HEK293 (cell line): ENCODE measurements around the gene SDF2L1.

ENCODE experiments used
- CTCF ChIA-PET: fragments of 350-600 bp; formaldehyde crosslinking; extraction: SDS; loops from one replicate; lab custom pipeline; 2021; ENCODE audit warnings: antibody characterized with exemption; lab: Yijun Ruan, JAX
- POLR2A ChIA-PET: fragments of 300-600 bp; formaldehyde crosslinking; extraction: SDS; loops from one replicate; lab custom pipeline; 2020; ENCODE audit warnings: antibody characterized with exemption, inconsistent platforms; lab: Yijun Ruan, JAX
- H3K27ac ChIP-seq: fragments of 200-500 bp; sonication (Bioruptor generic); 2 replicates; pipeline ENCODE4 v1.5.1; 2014; ENCODE audit warnings: low read depth, low read length, control low read depth, inconsistent platforms; ENCODE audit errors: extremely low read depth
- H3K36me3 ChIP-seq, 2 experiments: fragments of 200-500 bp in 1 of 2; sonication (Bioruptor generic) in 1 of 2; 1 replicate in 1 of 2; 2 replicates in 1 of 2; pipeline ENCODE4 v1.5.1; 2014 to 2017; ENCODE audit warnings: inconsistent platforms in 2 of 2, low read length in 2 of 2; ENCODE audit not compliant: control insufficient read depth in 2 of 2, insufficient read depth in 1 of 2
- H3K4me1 ChIP-seq: fragments of 200-500 bp; sonication (Bioruptor generic); 2 replicates; pipeline ENCODE4 v1.5.1; 2014; ENCODE audit warnings: mild to moderate bottlenecking, low read length, inconsistent platforms; ENCODE audit not compliant: control insufficient read depth, insufficient read depth
- H3K4me3 ChIP-seq: 2 replicates; pipeline ENCODE4 v1.5.1; 2011; ENCODE audit warnings: low read depth, mild to moderate bottlenecking, control low read depth, low read length, moderate library complexity
- H3K9me3 ChIP-seq: fragments of 200-500 bp; sonication (Bioruptor generic); 2 replicates; pipeline ENCODE4 v1.5.1; 2014; ENCODE audit warnings: low read depth, low read length, inconsistent platforms; ENCODE audit not compliant: control insufficient read depth, insufficient read depth
- BCL11A ChIP-seq: fragments of 450-650 bp; formaldehyde crosslinking; IDR thresholded peaks from 2 replicates; pipeline ENCODE4 v1.5.1; 2016; ENCODE audit warnings: low read depth, missing biosample characterization, missing genetic modification characterization
- GFI1B ChIP-seq: fragments of 450-650 bp; formaldehyde crosslinking; IDR thresholded peaks from 2 replicates; pipeline ENCODE4 v1.5.1; 2016; ENCODE audit warnings: missing biosample characterization, missing genetic modification characterization
- IKZF3 ChIP-seq: fragments of 450-650 bp; IDR thresholded peaks from 2 replicates; pipeline ENCODE4 v1.5.0; 2018; ENCODE audit warnings: missing biosample characterization, mild to moderate bottlenecking, missing genetic modification characterization, moderate library complexity
- MEIS1 ChIP-seq: sonication (generic); formaldehyde crosslinking; IDR thresholded peaks from 2 replicates; pipeline ENCODE4 v1.8.1; 2022; ENCODE audit warnings: missing genetic modification reagents, mild to moderate bottlenecking, borderline replicate concordance
- PATZ1 ChIP-seq: fragments of 450-650 bp; formaldehyde crosslinking; IDR thresholded peaks from 2 replicates; pipeline ENCODE4 v1.5.1; 2016; ENCODE audit warnings: missing biosample characterization, missing genetic modification characterization
- SP3 ChIP-seq: fragments of 450-650 bp; formaldehyde crosslinking; IDR thresholded peaks from 2 replicates; pipeline ENCODE4 v1.5.1; 2016; ENCODE audit warnings: missing biosample characterization, missing genetic modification characterization
- TCF7L2 ChIP-seq: IDR thresholded peaks from 2 replicates; pipeline ENCODE4 v1.6.1; 2011; ENCODE audit warnings: low read depth, mild to moderate bottlenecking, inconsistent platforms, low read length, moderate library complexity, borderline replicate concordance
- TRIM28 ChIP-seq: IDR thresholded peaks from 2 replicates; pipeline ENCODE4 v1.6.1; 2011; ENCODE audit warnings: low read length, control low read depth, borderline replicate concordance
- ZBTB1 ChIP-seq: fragments of 450-650 bp; formaldehyde crosslinking; IDR thresholded peaks from 2 replicates; pipeline ENCODE4 v1.5.1; 2016; ENCODE audit warnings: missing biosample characterization, missing genetic modification characterization
- ZFP3 ChIP-seq: fragments of 450-650 bp; formaldehyde crosslinking; IDR thresholded peaks from 2 replicates; pipeline ENCODE4 v1.5.1; 2016; ENCODE audit warnings: low read depth, missing biosample characterization, missing genetic modification characterization
- ZNF114 ChIP-seq: fragments of 450-650 bp; formaldehyde crosslinking; IDR thresholded peaks from 2 replicates; pipeline ENCODE4 v1.5.0; 2017; ENCODE audit warnings: missing biosample characterization, missing genetic modification characterization
- ZNF133 ChIP-seq: fragments of 450-650 bp; formaldehyde crosslinking; IDR thresholded peaks from 2 replicates; pipeline ENCODE4 v1.5.1; 2016; ENCODE audit warnings: missing biosample characterization, missing genetic modification characterization
- ZNF146 ChIP-seq: fragments of 450-650 bp; formaldehyde crosslinking; IDR thresholded peaks from 2 replicates; pipeline ENCODE4 v1.5.1; 2016; ENCODE audit warnings: missing biosample characterization, missing genetic modification characterization
- ZNF202 ChIP-seq: fragments of 450-650 bp; formaldehyde crosslinking; IDR thresholded peaks from 2 replicates; pipeline ENCODE4 v1.5.1; 2016; ENCODE audit warnings: missing biosample characterization, missing genetic modification characterization, borderline replicate concordance
- ZNF324 ChIP-seq: fragments of 450-650 bp; formaldehyde crosslinking; IDR thresholded peaks from 2 replicates; pipeline ENCODE4 v1.5.1; 2016; ENCODE audit warnings: missing biosample characterization, missing genetic modification characterization
- ZNF341 ChIP-seq: fragments of 450-650 bp; formaldehyde crosslinking; IDR thresholded peaks from 2 replicates; pipeline ENCODE4; 2016; ENCODE audit warnings: low read depth, missing biosample characterization, missing genetic modification characterization
- ZNF473 ChIP-seq: fragments of 450-650 bp; formaldehyde crosslinking; IDR thresholded peaks from 2 replicates; pipeline ENCODE4 v1.5.1; 2017; ENCODE audit warnings: missing biosample characterization, missing genetic modification characterization
- ZNF521 ChIP-seq: fragments of 450-650 bp; formaldehyde crosslinking; IDR thresholded peaks from 2 replicates; pipeline ENCODE4 v1.5.1; 2017; ENCODE audit warnings: missing biosample characterization, mild to moderate bottlenecking, missing genetic modification characterization
- ZNF76 ChIP-seq: fragments of 450-650 bp; formaldehyde crosslinking; IDR thresholded peaks from 2 replicates; pipeline ENCODE4; 2016; ENCODE audit warnings: low read depth, missing biosample characterization, missing genetic modification characterization, borderline replicate concordance
- TF ChIP-seq, protein P1 (sequence below): fragments of 450-650 bp; formaldehyde crosslinking; IDR thresholded peaks from 2 replicates; pipeline ENCODE4 v1.5.1; 2016; ENCODE audit warnings: missing biosample characterization, missing genetic modification characterization
- TF ChIP-seq, protein P2 (sequence below): fragments of 450-650 bp; formaldehyde crosslinking; IDR thresholded peaks from 2 replicates; pipeline ENCODE4 v1.5.1; 2016; ENCODE audit warnings: missing biosample characterization, missing genetic modification characterization
- TF ChIP-seq, protein P3 (sequence below): fragments of 450-650 bp; formaldehyde crosslinking; IDR thresholded peaks from 2 replicates; pipeline ENCODE4 v1.5.0; 2017; ENCODE audit warnings: missing biosample characterization, missing genetic modification characterization, borderline replicate concordance
- TF ChIP-seq, protein P4 (sequence below): fragments of 450-650 bp; formaldehyde crosslinking; IDR thresholded peaks from 2 replicates; pipeline ENCODE4 v1.5.1; 2017; ENCODE audit warnings: missing biosample characterization, missing genetic modification characterization

Gene SDF2L1

DNA sequence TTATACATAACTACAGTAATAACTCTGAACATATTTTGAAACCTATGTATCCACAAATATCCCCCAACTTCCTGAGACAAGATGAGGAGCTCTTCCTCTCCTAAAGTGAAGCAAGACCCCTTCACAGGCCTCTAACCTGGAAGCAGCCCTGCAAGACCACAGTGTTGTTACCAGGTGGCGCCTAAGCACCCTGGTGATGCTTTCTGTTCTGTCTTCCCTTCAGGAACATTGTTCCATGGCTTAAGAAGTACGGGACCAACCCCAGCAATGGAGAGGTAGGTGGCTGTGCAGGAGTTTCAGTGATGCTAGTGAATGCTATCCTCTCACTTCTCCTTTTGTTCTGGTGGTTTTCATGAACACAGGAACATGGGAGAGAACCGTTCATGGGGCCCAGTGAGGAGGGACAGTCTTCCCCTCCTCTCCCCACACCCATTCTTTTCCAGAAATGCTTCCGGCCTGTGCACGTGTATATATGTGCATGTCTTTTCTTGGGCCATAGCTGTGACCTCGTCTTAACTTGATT is 30.1 kb downstream of the SDF2L1 start (continued):
- TF ChIP-seq ZNF341 (tag by site-specific recombination) = no peak

DNA sequence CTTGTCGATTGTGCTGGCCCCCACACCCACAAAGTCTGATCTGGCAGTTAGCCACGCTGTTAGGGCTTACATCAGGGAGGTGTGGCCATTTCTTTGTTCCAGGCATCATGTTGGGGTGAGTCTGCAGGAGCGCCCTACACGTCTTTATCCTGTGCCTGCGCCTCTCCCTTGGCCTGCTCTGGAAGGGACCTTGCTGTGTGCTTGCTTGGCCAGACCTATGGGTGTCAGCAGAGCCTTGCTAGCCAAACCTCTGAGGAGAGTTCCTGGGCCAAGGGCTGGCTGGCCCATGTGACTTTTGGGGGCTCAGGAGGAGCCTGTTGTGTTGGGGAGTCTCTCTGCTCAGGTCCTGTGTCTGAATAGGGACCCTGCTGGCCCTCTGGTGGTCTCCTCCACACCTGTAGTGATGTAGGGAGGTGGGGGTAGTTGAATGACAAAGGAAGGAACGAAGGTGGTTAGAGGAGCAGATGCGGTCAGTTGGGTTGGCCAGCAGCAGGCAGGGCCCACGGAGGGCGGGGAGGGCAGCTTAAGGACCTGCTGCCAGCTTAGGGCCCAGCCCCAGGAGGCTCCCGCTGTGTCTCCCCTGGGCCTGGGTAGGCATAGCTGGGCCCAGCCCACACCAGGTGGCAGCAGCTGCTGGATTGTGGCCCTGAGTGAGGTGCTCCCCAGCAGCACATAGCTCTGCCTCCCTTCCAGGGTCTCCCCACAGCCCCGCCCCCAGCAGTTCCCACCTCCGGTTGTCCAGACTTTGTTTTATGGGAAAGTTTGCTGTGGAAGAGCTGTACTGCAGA is 31.6 kb downstream of the SDF2L1 start:
- no peak overlapping the region for H3K4me3 ChIP-seq
- CTCF ChIA-PET = interaction anchor here (2.1 kb wide), 1 partner anchor 279 kb away, joined by 4 read pairs; the partner anchor contains the start of gene PPM1F
- H3K36me3 ChIP-seq = peaks cover 4 to 69% of the 10 kb centered on the region in 2 experiments; a peak in 2 of 3 replicates
- POLR2A ChIA-PET = no interaction called here
- H3K4me1 ChIP-seq = no peaks in the 10 kb centered on the region
- no peak overlapping the region for H3K27ac ChIP-seq
- TF ChIP-seq TCF7L2 (no peak), ZNF76 (no peak), TRIM28 (no peak), SP3 (no peak), MEIS1 (CRISPR knock-in tag) (no peak), ZNF521 (tag by site-specific recombination) (no peak), ZNF473 (tag by site-specific recombination) (no peak), ZNF114 (tag by site-specific recombination) (no peak), GFI1B (no peak), BCL11A (tag by site-specific recombination) (no peak), PATZ1 (no peak)
- TF ChIP-seq, protein P1, sequence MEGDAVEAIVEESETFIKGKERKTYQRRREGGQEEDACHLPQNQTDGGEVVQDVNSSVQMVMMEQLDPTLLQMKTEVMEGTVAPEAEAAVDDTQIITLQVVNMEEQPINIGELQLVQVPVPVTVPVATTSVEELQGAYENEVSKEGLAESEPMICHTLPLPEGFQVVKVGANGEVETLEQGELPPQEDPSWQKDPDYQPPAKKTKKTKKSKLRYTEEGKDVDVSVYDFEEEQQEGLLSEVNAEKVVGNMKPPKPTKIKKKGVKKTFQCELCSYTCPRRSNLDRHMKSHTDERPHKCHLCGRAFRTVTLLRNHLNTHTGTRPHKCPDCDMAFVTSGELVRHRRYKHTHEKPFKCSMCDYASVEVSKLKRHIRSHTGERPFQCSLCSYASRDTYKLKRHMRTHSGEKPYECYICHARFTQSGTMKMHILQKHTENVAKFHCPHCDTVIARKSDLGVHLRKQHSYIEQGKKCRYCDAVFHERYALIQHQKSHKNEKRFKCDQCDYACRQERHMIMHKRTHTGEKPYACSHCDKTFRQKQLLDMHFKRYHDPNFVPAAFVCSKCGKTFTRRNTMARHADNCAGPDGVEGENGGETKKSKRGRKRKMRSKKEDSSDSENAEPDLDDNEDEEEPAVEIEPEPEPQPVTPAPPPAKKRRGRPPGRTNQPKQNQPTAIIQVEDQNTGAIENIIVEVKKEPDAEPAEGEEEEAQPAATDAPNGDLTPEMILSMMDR = no peak
- TF ChIP-seq, protein P2, sequence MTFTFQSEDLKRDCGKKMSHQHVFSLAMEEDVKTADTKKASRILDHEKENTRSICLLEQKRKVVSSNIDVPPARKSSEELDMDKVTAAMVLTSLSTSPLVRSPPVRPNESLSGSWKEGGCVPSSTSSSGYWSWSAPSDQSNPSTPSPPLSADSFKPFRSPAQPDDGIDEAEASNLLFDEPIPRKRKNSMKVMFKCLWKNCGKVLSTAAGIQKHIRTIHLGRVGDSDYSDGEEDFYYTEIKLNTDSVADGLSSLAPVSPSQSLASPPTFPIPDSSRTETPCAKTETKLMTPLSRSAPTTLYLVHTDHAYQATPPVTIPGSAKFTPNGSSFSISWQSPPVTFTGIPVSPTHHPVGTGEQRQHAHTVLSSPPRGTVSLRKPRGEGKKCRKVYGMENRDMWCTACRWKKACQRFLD (tag by site-specific recombination) = no peak
- no peaks in the 10 kb centered on the region for H3K9me3 ChIP-seq

- H3K36me3 ChIP-seq = peaks cover 4 to 67% of the 10 kb centered on the region in 2 experiments; a peak in 2 of 3 replicates
- CTCF ChIA-PET = interaction anchor here (1.1 to 2.1 kb wide), 2 partner anchors 28 to 278 kb away, joined by 4 to 6 read pairs; partner anchors contain the start of gene PPM1F
- POLR2A ChIA-PET = interaction anchor here (0.7 kb wide), 1 partner anchor 9 kb away, joined by 3 read pairs; no protein-coding TSS in a partner anchor
- TF ChIP-seq ZNF133 (tag by site-specific recombination) (no peak), IKZF3 (tag by site-specific recombination) (no peak), ZNF146 (tag by site-specific recombination) (no peak), ZNF202 (tag by site-specific recombination) (no peak), ZNF324 (no peak), ZBTB1 (no peak), ZFP3 (tag by site-specific recombination) (no peak)
- TF ChIP-seq, protein P3, sequence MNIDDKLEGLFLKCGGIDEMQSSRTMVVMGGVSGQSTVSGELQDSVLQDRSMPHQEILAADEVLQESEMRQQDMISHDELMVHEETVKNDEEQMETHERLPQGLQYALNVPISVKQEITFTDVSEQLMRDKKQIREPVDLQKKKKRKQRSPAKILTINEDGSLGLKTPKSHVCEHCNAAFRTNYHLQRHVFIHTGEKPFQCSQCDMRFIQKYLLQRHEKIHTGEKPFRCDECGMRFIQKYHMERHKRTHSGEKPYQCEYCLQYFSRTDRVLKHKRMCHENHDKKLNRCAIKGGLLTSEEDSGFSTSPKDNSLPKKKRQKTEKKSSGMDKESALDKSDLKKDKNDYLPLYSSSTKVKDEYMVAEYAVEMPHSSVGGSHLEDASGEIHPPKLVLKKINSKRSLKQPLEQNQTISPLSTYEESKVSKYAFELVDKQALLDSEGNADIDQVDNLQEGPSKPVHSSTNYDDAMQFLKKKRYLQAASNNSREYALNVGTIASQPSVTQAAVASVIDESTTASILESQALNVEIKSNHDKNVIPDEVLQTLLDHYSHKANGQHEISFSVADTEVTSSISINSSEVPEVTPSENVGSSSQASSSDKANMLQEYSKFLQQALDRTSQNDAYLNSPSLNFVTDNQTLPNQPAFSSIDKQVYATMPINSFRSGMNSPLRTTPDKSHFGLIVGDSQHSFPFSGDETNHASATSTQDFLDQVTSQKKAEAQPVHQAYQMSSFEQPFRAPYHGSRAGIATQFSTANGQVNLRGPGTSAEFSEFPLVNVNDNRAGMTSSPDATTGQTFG (tag by site-specific recombination) = no peak
- TF ChIP-seq, protein P4, sequence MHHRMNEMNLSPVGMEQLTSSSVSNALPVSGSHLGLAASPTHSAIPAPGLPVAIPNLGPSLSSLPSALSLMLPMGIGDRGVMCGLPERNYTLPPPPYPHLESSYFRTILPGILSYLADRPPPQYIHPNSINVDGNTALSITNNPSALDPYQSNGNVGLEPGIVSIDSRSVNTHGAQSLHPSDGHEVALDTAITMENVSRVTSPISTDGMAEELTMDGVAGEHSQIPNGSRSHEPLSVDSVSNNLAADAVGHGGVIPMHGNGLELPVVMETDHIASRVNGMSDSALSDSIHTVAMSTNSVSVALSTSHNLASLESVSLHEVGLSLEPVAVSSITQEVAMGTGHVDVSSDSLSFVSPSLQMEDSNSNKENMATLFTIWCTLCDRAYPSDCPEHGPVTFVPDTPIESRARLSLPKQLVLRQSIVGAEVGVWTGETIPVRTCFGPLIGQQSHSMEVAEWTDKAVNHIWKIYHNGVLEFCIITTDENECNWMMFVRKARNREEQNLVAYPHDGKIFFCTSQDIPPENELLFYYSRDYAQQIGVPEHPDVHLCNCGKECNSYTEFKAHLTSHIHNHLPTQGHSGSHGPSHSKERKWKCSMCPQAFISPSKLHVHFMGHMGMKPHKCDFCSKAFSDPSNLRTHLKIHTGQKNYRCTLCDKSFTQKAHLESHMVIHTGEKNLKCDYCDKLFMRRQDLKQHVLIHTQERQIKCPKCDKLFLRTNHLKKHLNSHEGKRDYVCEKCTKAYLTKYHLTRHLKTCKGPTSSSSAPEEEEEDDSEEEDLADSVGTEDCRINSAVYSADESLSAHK = no peak
Observed at GRCh38 chr22:21674638-21675245, 32.6 kb downstream of the SDF2L1 start.

More at GRCh38 chr22:21674638-21675245, 32.6 kb downstream of the SDF2L1 start:
- no peaks in the 10 kb centered on the region for H3K4me1 ChIP-seq
- H3K4me3 ChIP-seq = no peak overlapping the region
- no peaks in the 10 kb centered on the region for H3K9me3 ChIP-seq
- no peak overlapping the region for H3K27ac ChIP-seq
